GM18861 (cell line): Measurements from ENCODE around the gene SRGAP2C.
A peak's percentile ranks its signal among the peaks of the same experiment; 100 is the strongest.
"Not testable (repeated sequence)": the region's sequence is repeated elsewhere in the genome, so short reads cannot be mapped to it uniquely, and the experiment has no call there.

Experiments
- ATAC-seq: cut with Tn5 transposase; IDR thresholded peaks from one replicate; pipeline ENCODE4 v1.9.1; 2021; ENCODE audit not compliant: unreplicated experiment

SRGAP2C gene

DNA sequence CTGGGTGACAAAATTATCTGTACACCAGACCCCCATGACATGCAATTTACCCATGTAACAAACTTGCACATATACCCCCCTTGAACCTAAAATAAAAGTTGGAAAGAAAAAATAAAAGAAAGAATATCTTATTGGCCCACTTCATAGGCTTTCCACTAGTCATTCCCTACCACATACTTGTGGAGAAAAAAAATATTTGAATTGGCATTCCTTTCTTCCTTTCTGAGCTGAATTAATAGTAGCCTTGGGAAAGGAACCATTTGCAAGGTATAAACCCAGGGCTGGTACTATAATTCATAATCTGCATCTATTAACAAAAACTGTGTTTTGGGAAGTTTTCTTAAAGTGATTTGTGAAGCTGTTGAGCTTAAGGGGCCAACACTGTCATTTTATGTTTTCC, 140.0 kb downstream of the SRGAP2C start:
- ATAC-seq = not testable (repeated sequence)

GRCh38 chr1:121332141-121332540, 147.4 kb downstream of the SRGAP2C start:
- ATAC-seq = not testable (repeated sequence)

DNA sequence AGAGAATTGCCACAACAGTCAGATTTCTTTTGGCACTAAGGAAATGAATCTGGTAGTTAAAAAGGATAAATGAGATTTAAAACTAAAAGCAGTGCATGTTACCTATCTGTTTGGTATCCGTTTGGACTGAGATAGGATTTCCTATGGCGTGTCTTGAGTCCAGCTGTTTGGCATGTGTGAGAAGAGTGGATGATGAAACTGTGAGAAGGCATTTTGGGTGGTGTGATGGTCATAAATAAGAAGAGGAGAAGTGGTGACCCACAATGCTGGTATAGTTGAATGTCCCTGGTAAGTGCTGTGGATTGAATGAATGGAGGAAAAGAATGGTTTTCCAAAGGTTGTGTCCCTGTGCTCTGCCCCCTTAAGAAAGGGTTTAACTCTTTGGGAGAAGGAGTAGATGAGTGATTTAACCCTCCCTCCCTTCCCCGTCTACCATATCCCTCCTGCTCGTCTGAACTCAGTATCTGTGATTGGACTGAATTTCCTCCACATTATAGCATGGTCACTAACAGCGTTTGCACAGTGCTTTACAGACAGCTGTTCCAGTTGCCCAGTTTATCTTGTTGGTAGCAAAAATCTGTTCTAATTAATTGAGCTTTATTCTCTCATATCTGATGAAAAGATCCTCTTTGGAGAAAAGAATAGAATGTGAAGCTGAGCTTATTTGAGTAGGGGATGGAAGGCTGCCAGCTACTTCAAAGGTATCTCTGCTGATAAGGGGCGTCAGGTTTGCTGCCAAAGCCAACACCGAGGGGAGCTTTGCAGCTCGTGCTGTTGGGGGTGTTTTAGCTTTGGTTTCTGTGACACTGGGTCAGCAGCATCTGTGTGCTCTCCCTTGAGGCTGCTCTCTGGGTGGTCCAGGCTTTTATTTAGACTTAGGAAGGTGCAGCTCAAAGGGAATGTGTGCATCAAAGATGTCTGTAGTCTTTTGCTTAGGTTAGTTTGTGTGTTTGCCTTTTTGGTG, 148.1 kb downstream of the SRGAP2C start:
- ATAC-seq = not testable (repeated sequence)

- not testable (repeated sequence) for ATAC-seq
These were observed 153.2 kb downstream of the SRGAP2C start for GRCh38 chr1:121337958-121338357.

DNA sequence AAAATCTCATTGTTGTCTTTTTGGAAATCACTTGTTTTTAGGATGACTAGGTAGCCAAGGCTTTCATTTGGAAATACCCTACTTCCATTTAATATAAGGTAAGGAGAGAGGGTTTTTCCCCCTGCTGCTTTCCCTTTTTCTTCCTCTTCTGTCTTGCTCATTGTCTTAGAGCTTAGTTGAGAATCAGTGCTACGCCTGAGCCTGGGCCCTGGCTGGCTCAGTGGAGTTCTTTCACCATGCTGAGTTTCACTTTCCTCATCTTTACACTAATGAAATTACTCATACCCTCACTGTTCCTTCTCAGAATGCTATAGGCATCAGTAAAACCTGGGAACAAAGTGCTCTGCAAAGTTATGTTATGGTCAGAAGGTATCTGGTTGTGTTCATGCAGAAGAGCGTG, 154.8 kb downstream of the SRGAP2C start:
- peak; percentile 76 for ATAC-seq

GRCh38 chr1:121343311-121343906, 158.6 kb downstream of the SRGAP2C start:
- not testable (repeated sequence) for ATAC-seq

GRCh38 chr1:121344355-121344754, 159.6 kb downstream of the SRGAP2C start:
- not testable (repeated sequence) for ATAC-seq

GRCh38 chr1:121346654-121347053, 161.9 kb downstream of the SRGAP2C start:
- not testable (repeated sequence) for ATAC-seq

DNA sequence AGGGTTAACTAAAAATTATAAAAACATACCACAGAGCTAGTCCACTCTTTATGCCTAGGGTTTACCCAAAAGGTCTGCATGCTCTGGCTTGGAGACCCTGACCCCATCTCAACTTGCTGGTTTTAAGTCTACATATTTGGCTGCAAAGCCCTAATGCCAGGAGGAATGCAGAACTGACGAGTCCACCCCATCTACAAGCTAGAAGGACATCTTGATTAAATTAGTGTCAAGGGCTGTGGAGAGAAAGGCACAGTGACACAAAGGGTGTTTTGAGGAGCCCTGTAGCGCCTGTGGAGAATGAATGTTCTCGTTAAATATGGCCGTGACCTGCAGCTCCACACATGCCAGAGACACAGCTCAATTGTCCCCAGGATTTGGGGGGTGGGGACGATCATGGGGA, 162.7 kb downstream of the SRGAP2C start:
- not testable (repeated sequence) for ATAC-seq

DNA sequence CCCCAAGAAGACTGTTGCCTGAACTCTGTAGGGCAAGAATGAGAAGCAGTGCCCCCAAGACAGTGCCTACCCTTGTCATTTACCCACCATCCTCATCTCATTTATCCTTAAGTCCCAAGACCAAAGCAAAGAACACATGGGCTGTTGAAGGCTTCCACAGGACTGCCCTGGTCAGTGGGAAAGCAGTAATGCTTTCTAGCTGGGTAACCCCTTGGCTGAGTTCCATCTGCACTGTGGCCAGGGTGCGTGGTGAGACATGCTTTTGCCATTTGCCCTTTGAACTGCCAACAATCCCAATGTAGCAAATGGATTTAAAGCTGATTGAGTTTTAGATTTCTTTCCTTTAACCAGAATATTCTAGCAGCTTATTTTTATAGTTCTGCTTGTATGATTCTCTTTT, 163.3 kb downstream of the SRGAP2C start:
- not testable (repeated sequence) for ATAC-seq

- ATAC-seq = not testable (repeated sequence)
These were observed 164.7 kb downstream of the SRGAP2C start for GRCh38 chr1:121349332-121349967.

DNA sequence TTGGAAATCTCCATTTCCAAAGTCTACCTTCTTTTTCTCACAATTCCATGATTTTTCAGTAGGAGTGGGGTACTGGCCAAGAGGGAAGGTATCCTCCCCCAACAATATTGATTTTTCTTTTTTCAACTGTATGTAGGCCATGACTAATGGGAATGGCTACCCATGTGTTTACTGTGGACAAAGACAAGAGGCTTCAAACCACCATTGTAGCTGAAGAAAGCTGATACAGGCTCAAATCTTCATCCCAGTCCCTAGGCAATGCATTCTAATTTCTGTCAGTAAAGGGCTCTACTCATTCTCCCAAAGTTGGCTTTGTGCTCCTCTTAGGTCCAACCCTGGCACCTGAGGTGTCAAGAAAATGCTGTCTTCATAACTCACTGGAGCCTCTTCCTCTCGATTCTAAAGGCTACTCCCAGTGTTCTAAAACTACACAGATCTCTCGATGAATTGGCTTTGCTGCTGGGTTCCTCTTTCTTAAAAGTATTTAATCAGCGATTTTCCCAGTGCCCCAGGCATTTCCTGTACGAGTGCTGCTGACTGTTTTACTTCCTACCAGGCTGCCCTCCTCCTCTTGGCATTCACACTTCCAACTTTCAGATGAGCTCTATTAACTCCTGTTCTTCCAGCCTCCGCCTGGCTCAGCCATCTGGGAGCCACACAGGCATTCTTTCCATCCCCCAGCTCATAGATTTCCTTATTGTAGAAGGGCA, 171.1 kb downstream of the SRGAP2C start:
- not testable (repeated sequence) for ATAC-seq

DNA sequence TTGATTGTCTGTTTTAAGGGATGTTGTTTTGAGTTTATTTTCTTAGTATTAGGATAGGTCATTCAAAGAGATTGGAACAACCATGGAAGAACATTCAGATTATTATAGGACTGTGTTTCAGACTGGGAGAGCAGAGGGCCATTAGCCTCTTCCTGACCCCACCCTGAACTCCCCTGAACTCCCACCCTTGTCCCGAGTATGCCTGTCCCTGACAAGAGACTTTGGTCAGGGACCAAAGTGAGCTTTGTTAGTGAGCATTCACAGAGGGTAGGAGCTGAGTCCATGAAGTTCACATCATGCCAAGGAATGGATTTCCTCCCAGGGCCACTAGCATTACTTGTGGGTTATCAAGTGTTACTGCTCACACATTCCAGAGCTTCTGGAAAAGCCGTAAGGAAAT, 172.0 kb downstream of the SRGAP2C start:
- not testable (repeated sequence) for ATAC-seq

GRCh38 chr1:121360531-121360930, 175.8 kb downstream of the SRGAP2C start:
- not testable (repeated sequence) for ATAC-seq

- ATAC-seq = not testable (repeated sequence)
These were observed 176.9 kb downstream of the SRGAP2C start for GRCh38 chr1:121361451-121362233.

DNA sequence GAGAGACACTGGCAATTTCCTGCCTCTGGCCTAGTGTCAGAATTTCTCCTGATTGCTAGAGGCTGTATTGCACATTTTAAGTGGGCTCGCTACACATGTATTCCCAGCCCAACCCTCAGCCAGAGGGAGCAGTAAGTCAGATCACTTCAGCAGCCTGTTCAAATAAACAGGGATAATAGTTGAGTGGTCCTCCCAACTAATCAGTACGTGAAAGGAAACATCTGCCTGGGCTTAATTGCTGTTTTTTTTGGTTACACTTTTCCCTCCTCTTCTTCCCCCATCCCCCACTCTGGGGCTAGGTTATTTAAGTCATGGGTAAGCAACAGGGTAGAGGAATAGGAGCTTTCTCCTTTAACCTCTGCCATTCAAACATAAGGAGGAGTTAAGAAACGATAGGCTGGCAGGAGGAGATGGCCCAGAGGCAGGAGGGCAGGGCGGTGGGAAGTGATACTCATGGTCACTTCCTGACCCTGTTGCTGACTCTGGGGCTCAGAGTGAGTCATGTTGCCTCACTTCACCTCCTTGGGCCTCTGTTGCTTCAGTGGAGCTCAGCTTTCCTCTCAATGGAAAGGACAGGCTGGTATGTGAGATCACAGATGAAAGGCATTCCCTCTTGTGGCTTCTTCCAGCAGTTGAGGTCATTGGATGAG, 177.6 kb downstream of the SRGAP2C start:
- ATAC-seq = not testable (repeated sequence)

GRCh38 chr1:121365316-121365715, 180.5 kb downstream of the SRGAP2C start:
- not testable (repeated sequence) for ATAC-seq

- not testable (repeated sequence) for ATAC-seq
These were observed 180.9 kb downstream of the SRGAP2C start for GRCh38 chr1:121365723-121366122.

- not testable (repeated sequence) for ATAC-seq
These were observed 181.4 kb downstream of the SRGAP2C start for GRCh38 chr1:121366171-121366570.
